ENCODE results near the gene SLC13A3. TPM values are rescaled to one million over a fixed set of nuclear protein-coding genes. Genes with fewer than 3 reads are reported as not detected.

SLC13A3 gene
- total and polyA plus RNA-seq, 2 donors from 2014 or later = 31.5 to 241 TPM

- Histone ChIP-seq H3K36me3 (ENCODE audit: control insufficient read depth in 2 of 3, insufficient read depth in 3 of 3, low read length in 3 of 3) (peaks cover 0 to 11% (median 0%) of the 10 kb centered on the region in 3 donors), H3K27ac (ENCODE audit: low read depth in 2 of 2, low read length in 2 of 2) (no peak overlapping the region), H3K4me1 (ENCODE audit: control insufficient read depth in 2 of 3, insufficient read depth in 2 of 3, low read depth in 1 of 3, low read length in 3 of 3) (peaks cover 0 to 3% (median 0%) of the 10 kb centered on the region in 3 donors), H3K9ac (ENCODE audit: low read length in 3 of 3) (no peak overlapping the region), H3K4me3 (ENCODE audit: low read length in 3 of 3) (no peak overlapping the region), H3K27me3 (ENCODE audit: control insufficient read depth, insufficient read depth, low read length) (no peaks in the 10 kb centered on the region), H3K9me3 (ENCODE audit: control insufficient read depth in 2 of 3, insufficient read depth in 1 of 3, low read length in 3 of 3) (no peaks in the 10 kb centered on the region)
- intact Hi-C loops (cut with DNase I) = no loop called here
- TF ChIP-seq, protein P1, sequence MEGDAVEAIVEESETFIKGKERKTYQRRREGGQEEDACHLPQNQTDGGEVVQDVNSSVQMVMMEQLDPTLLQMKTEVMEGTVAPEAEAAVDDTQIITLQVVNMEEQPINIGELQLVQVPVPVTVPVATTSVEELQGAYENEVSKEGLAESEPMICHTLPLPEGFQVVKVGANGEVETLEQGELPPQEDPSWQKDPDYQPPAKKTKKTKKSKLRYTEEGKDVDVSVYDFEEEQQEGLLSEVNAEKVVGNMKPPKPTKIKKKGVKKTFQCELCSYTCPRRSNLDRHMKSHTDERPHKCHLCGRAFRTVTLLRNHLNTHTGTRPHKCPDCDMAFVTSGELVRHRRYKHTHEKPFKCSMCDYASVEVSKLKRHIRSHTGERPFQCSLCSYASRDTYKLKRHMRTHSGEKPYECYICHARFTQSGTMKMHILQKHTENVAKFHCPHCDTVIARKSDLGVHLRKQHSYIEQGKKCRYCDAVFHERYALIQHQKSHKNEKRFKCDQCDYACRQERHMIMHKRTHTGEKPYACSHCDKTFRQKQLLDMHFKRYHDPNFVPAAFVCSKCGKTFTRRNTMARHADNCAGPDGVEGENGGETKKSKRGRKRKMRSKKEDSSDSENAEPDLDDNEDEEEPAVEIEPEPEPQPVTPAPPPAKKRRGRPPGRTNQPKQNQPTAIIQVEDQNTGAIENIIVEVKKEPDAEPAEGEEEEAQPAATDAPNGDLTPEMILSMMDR (IDR thresholded peaks at IDR 0.05; ENCODE audit: borderline replicate concordance, extremely low read depth, insufficient read depth) = no peak
- DNase-seq (peak in 2 of 5 donors; percentile 22 to 37), FAIRE-seq (no peak)
Observed at GRCh38 chr20:46558511-46558959, 92.7 kb downstream of the SLC13A3 start.

GRCh38 chr20:46557231-46557956, 93.9 kb downstream of the SLC13A3 start:
- no peak for DNase-seq
- no peak for FAIRE-seq
- Histone ChIP-seq H3K27ac (ENCODE audit: low read depth in 2 of 2, low read length in 2 of 2) (no peak overlapping the region), H3K27me3 (ENCODE audit: control insufficient read depth, insufficient read depth, low read length) (no peaks in the 10 kb centered on the region), H3K4me1 (ENCODE audit: control insufficient read depth in 2 of 3, insufficient read depth in 2 of 3, low read depth in 1 of 3, low read length in 3 of 3) (no peaks in the 10 kb centered on the region), H3K9me3 (ENCODE audit: control insufficient read depth in 2 of 3, insufficient read depth in 1 of 3, low read length in 3 of 3) (no peaks in the 10 kb centered on the region), H3K9ac (ENCODE audit: low read length in 3 of 3) (no peak overlapping the region), H3K36me3 (ENCODE audit: control insufficient read depth in 2 of 3, insufficient read depth in 3 of 3, low read length in 3 of 3) (peaks cover 0 to 11% (median 0%) of the 10 kb centered on the region in 3 donors), H3K4me3 (ENCODE audit: low read length in 3 of 3) (no peak overlapping the region)
- TF ChIP-seq, protein P1 (IDR thresholded peaks at IDR 0.05; ENCODE audit: borderline replicate concordance, extremely low read depth, insufficient read depth) = no peak
- intact Hi-C loops (cut with DNase I) = no loop called here

GRCh38 chr20:46555370-46555956, 95.8 kb downstream of the SLC13A3 start:
- no peak for DNase-seq
- TF ChIP-seq, protein P1 (IDR thresholded peaks at IDR 0.05; ENCODE audit: borderline replicate concordance, extremely low read depth, insufficient read depth) = no peak
- Histone ChIP-seq H3K4me1 (ENCODE audit: control insufficient read depth in 2 of 3, insufficient read depth in 2 of 3, low read depth in 1 of 3, low read length in 3 of 3) (no peaks in the 10 kb centered on the region), H3K27ac (ENCODE audit: low read depth in 2 of 2, low read length in 2 of 2) (no peak overlapping the region), H3K9me3 (ENCODE audit: control insufficient read depth in 2 of 3, insufficient read depth in 1 of 3, low read length in 3 of 3) (no peaks in the 10 kb centered on the region), H3K4me3 (ENCODE audit: low read length in 3 of 3) (no peak overlapping the region), H3K36me3 (ENCODE audit: control insufficient read depth in 2 of 3, insufficient read depth in 3 of 3, low read length in 3 of 3) (peaks cover 0 to 11% (median 0%) of the 10 kb centered on the region in 3 donors), H3K27me3 (ENCODE audit: control insufficient read depth, insufficient read depth, low read length) (no peaks in the 10 kb centered on the region), H3K9ac (ENCODE audit: low read length in 3 of 3) (no peak overlapping the region)
- intact Hi-C loops (cut with DNase I) = no loop called here
- FAIRE-seq = no peak
